GM12892 (cell line): ENCODE data around the gene LAMTOR5.

Source experiments
- POLR2A ChIP-seq: IDR thresholded peaks from 2 replicates; pipeline ENCODE4 v1.6.1; 2011; ENCODE audit warnings: low read depth, low read length, control low read depth
- POLR2AphosphoS5 ChIP-seq: IDR thresholded peaks from 2 replicates; pipeline ENCODE4 v1.6.1; 2011; ENCODE audit warnings: low read depth, low read length, control low read depth
- TAF1 ChIP-seq: IDR thresholded peaks from 2 replicates; pipeline ENCODE4 v1.6.1; 2011; ENCODE audit warnings: low read depth, mild to moderate bottlenecking, control low read depth, low read length, borderline replicate concordance

DNA sequence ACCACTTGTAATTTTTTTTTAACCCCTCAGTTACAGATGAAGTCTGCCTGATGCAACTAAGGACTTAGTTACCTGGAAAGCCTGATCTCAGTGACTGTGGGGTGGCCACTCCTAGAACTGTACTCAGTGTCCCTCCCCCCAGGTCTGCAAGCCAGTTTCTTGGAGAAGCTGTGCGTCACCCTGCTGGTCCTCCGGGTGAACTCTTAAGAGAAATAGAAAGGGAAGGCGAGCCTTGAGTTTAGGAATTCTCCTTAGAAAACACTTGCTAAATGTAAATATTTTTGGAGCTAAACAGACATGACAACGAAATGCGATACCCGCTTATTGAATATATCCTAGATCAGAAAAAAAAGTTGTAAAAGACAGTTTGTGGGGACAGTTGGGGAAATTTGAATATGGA, 17.4 kb downstream of the LAMTOR5 start:
- no peak for TF ChIP-seq POLR2A
- TF ChIP-seq POLR2AphosphoS5 = no peak
- TF ChIP-seq TAF1 = no peak
